Upper lobe of left lung (tissue), 4 donors: Measurements from ENCODE around the gene RGS7.

ENCODE experiments used
- EP300 ChIP-seq, 4 donors: sonication (generic); formaldehyde crosslinking; IDR thresholded peaks; one replicate each; pipeline ENCODE4 v1.5.1; 2017; ENCODE audit warnings: antibody characterized with exemption in 4 of 4, control low read depth in 2 of 4
- POLR2A ChIP-seq, 4 donors: fragments of 450-650 bp; IDR thresholded peaks; one replicate each; pipeline ENCODE4 v1.5.1; 2016 to 2017; ENCODE audit warnings: antibody characterized with exemption in 4 of 4, mild to moderate bottlenecking in 2 of 4
- TF ChIP-seq, protein P1 (sequence below), 6 experiments: fragments of 450-650 bp in 4 of 6; fragments of 200-600 bp in 2 of 6; sonication (generic) in 2 of 6; IDR thresholded peaks; one replicate each; pipeline ENCODE4 v1.5.1; 2016 to 2019; ENCODE audit warnings: antibody characterized with exemption in 6 of 6

DNA sequence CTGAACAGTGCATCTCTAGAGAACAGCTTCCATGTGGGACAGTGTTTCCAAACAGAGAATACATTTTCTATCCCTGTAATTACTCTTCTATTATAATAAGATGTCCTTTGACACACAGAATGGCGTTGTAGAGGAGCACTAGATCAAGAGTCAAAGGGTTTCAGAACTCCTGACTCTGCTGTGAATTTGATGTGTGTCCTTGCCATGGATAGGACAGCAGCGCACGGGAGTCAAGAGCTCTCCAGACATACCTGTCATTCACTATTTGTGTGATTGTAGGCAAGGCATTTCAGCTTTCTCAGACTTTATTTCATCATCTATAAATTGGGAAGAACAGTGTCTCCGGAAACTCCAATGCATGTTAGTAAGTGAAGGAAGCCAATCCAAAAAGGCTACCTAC is 176.4 kb downstream of the RGS7 start:
- TF ChIP-seq, protein P1, sequence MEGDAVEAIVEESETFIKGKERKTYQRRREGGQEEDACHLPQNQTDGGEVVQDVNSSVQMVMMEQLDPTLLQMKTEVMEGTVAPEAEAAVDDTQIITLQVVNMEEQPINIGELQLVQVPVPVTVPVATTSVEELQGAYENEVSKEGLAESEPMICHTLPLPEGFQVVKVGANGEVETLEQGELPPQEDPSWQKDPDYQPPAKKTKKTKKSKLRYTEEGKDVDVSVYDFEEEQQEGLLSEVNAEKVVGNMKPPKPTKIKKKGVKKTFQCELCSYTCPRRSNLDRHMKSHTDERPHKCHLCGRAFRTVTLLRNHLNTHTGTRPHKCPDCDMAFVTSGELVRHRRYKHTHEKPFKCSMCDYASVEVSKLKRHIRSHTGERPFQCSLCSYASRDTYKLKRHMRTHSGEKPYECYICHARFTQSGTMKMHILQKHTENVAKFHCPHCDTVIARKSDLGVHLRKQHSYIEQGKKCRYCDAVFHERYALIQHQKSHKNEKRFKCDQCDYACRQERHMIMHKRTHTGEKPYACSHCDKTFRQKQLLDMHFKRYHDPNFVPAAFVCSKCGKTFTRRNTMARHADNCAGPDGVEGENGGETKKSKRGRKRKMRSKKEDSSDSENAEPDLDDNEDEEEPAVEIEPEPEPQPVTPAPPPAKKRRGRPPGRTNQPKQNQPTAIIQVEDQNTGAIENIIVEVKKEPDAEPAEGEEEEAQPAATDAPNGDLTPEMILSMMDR (IDR thresholded peaks at IDR 0.05) = no peak
- TF ChIP-seq POLR2A (IDR thresholded peaks at IDR 0.05) = no peak
- no peak for TF ChIP-seq EP300 (IDR thresholded peaks at IDR 0.05)
